ENCODE measurements around the gene KRT38. TPM values are rescaled to one million over a fixed set of nuclear protein-coding genes. Genes with fewer than 3 reads are reported as not detected.

Gene KRT38
- polyA plus RNA-seq, 1 of the 3 experiments (the other 2 are of a cell fraction): not detected

GRCh38 chr17:41406205-41406604 is 34.6 kb downstream of the KRT38 start:
- TF ChIP-seq SMC3 (IDR thresholded peaks at IDR 0.05; ENCODE audit: low read depth, low read length) (peak; percentile 28), FOXJ3 (CRISPR knock-in tag; IDR thresholded peaks at IDR 0.05) (no peak), MXI1 (IDR thresholded peaks at IDR 0.05; ENCODE audit: low read depth, low read length) (no peak), RAD21 (IDR thresholded peaks at IDR 0.05; ENCODE audit: low read length) (peak; percentile 46), USF1 (IDR thresholded peaks at IDR 0.05; ENCODE audit: borderline replicate concordance, low read depth) (no peak), FOXM1 (IDR thresholded peaks at IDR 0.05; ENCODE audit: low read depth) (no peak), TAF1 (IDR thresholded peaks at IDR 0.05; ENCODE audit: borderline replicate concordance, low read depth, low read length) (no peak), TCF12 (IDR thresholded peaks at IDR 0.05) (no peak)
- Histone ChIP-seq H3F3A (replicated peaks; ENCODE audit: insufficient read depth) (peaks cover 7% of the 10 kb centered on the region), H3K9me2 (no peaks in the 10 kb centered on the region), H3K27ac (ENCODE audit: low read depth in 2 of 2, low read length in 1 of 2) (no peak overlapping the region), H3K9me3 (no peaks in the 10 kb centered on the region), H3K9ac (no peak overlapping the region), H3K79me2 (ENCODE audit: insufficient read depth) (no peaks in the 10 kb centered on the region), H3K27me3 (ENCODE audit: insufficient read depth) (no peaks in the 10 kb centered on the region), H3K4me2 (no peak overlapping the region), H4K20me1 (ENCODE audit: insufficient read depth) (no peaks in the 10 kb centered on the region), H2AFZ (ENCODE audit: low read depth) (no peak overlapping the region), H3K36me3 (replicated peaks in 1 of 2; ENCODE audit: control insufficient read depth in 1 of 2, insufficient read depth in 2 of 2, low read length in 1 of 2) (no peaks in the 10 kb centered on the region), H3K4me1 (ENCODE audit: control insufficient read depth in 1 of 2, insufficient read depth in 2 of 2, low read depth in 1 of 2, low read length in 1 of 2) (peaks cover 0 to 17% of the 10 kb centered on the region in 2 experiments; a peak in 2 of 4 replicates), H3K4me3 (ENCODE audit: low read depth in 2 of 2, low read length in 1 of 2) (no peak overlapping the region)
- 48% methylated on average over 5 of the region's 5 CpGs for WGBS (ENCODE audit: low lambda C conversion rate)
- POLR2A ChIA-PET: no interaction called here
- CTCF ChIA-PET: interaction anchor here (0.9 to 5.6 kb wide), 8 partner anchors 11 to 242 kb away, joined by 3 to 46 read pairs (median 3); no protein-coding TSS in a partner anchor
- DNase-seq: no peak

GRCh38 chr17:41404024-41404671 is 36.6 kb downstream of the KRT38 start:
- Histone ChIP-seq H3K9me3 (no peaks in the 10 kb centered on the region), H3K27me3 (ENCODE audit: insufficient read depth) (no peaks in the 10 kb centered on the region), H3K9me2 (no peaks in the 10 kb centered on the region), H3K9ac (peak overlapping the region; percentile 19; the same call in 1 of the 2 replicates), H3K4me1 (ENCODE audit: control insufficient read depth in 1 of 2, insufficient read depth in 2 of 2, low read depth in 1 of 2, low read length in 1 of 2) (peaks cover 0 to 17% of the 10 kb centered on the region in 2 experiments; a peak in 2 of 4 replicates), H3F3A (replicated peaks; ENCODE audit: insufficient read depth) (peaks cover 7% of the 10 kb centered on the region), H3K79me2 (ENCODE audit: insufficient read depth) (no peaks in the 10 kb centered on the region), H3K36me3 (replicated peaks in 1 of 2; ENCODE audit: control insufficient read depth in 1 of 2, insufficient read depth in 2 of 2, low read length in 1 of 2) (no peaks in the 10 kb centered on the region), H4K20me1 (ENCODE audit: insufficient read depth) (no peaks in the 10 kb centered on the region), H2AFZ (ENCODE audit: low read depth) (no peak overlapping the region; the same call in 1 of the 2 replicates), H3K27ac (ENCODE audit: low read depth in 2 of 2, low read length in 1 of 2) (peak overlapping the region in 1 of 2 experiments; percentile 65; a peak in 2 of 4 replicates), H3K4me3 (ENCODE audit: low read depth in 2 of 2, low read length in 1 of 2) (no peak overlapping the region), H3K4me2 (peak overlapping the region; percentile 21)
- ChIA-PET CTCF (interaction anchor here (1.6 to 5.6 kb wide), 3 partner anchors 30 to 145 kb away, joined by 5 to 46 read pairs (median 8); no protein-coding TSS in a partner anchor), POLR2A (no interaction called here)
- DNase-seq: no peak
- 12% methylated on average over 3 of the region's 7 CpGs for WGBS (ENCODE audit: low lambda C conversion rate)
- TF ChIP-seq SIN3A (IDR thresholded peaks at IDR 0.05; ENCODE audit: borderline replicate concordance, low read depth, low read length) (peak; percentile 70; the same call in 1 of the 2 replicates), RCOR1 (IDR thresholded peaks at IDR 0.05; ENCODE audit: low read length) (no peak), GATA2 (CRISPR knock-in tag; IDR thresholded peaks at IDR 0.05) (no peak), EP300 (IDR thresholded peaks at IDR 0.05; ENCODE audit: borderline replicate concordance in 1 of 2, low read depth in 1 of 2, low read length in 1 of 2) (peak; percentile 26 to 87; a peak in 3 of 4 replicates), REST (IDR thresholded peaks at IDR 0.05; ENCODE audit: low read depth, low read length) (no peak), JUND (IDR thresholded peaks at IDR 0.05) (peak; percentile 96), MEF2A (IDR thresholded peaks at IDR 0.05; ENCODE audit: borderline replicate concordance, low read depth) (peak; percentile 87), ZBTB33 (IDR thresholded peaks at IDR 0.05; ENCODE audit: borderline replicate concordance, low read depth) (no peak), RAD21 (IDR thresholded peaks at IDR 0.05; ENCODE audit: low read length) (no peak), FOXM1 (IDR thresholded peaks at IDR 0.05; ENCODE audit: low read depth) (peak; percentile 25; the same call in 1 of the 2 replicates), RXRA (IDR thresholded peaks at IDR 0.05; ENCODE audit: borderline replicate concordance, low read depth) (peak; percentile 99), GABPA (IDR thresholded peaks at IDR 0.05; ENCODE audit: low read depth) (no peak), ELF1 (IDR thresholded peaks at IDR 0.05) (no peak), CHD2 (IDR thresholded peaks at IDR 0.05; ENCODE audit: low read length, partially characterized antibody) (no peak), USF1 (IDR thresholded peaks at IDR 0.05; ENCODE audit: borderline replicate concordance, low read depth) (no peak)
